ENCODE data around the gene STK38.
A peak's percentile ranks its signal among the peaks of the same experiment; 100 is the strongest.

Gene STK38

DNA sequence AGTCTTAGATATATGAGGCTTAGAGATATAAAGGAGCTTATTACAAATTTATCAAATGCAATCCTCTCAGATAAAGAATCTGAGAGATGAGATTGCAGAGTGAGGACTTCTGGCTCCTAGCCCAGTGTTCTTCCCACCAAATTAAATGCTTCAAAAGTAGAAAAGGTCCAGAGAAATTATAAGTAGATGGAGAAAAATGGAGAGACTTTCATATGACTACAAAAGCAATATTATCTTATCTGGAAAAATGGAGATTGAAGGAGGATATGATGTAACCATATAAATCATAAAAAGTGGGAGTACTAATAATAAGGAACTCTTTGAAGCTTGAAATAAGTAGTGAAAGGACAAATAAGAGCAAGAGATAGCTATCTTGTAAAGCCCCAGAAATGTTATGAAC, 101.7 kb downstream of the STK38 start:
- Histone ChIP-seq H3K27ac (ENCODE audit: low read length) (no peak overlapping the region), H3K4me2 (ENCODE audit: low read length) (no peak overlapping the region)

DNA sequence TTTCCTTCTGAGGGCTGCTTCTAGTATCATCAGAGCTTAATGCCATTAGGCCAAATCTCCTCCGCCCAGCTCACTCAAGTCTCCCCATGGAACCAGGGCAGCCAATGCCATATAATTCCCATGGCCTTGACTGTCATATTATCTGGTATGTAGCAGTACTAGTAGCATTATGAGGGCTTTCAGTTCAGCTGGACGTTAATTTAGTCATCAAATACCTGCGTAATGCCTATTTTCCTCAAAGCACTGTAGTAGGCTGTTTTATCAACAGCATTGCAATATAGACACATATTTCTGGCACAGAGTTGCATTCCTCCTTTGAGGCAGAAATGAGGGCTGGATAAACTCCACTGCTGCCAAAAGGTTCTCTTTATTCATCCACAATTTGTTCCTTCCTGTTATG, 102.8 kb downstream of the STK38 start:
- Histone ChIP-seq H3K79me2 (ENCODE audit: low read length) (peaks cover 72% of the 10 kb centered on the region), H3K27ac (ENCODE audit: low read length) (no peak overlapping the region), H3K27me3 (ENCODE audit: low read depth, low read length) (no peaks in the 10 kb centered on the region), H3K4me3 (ENCODE audit: low read length) (peak overlapping the region; percentile 87), H3K9ac (ENCODE audit: low read length) (peak overlapping the region; percentile 92; the same call in 1 of the 2 replicates), H4K20me1 (ENCODE audit: insufficient read depth, low read length) (peaks cover 1% of the 10 kb centered on the region), H2AFZ (ENCODE audit: low read depth, low read length) (no peak overlapping the region), H3K4me2 (ENCODE audit: low read length) (peak overlapping the region; percentile 86), H3K4me1 (ENCODE audit: low read length) (peaks cover 26% of the 10 kb centered on the region), H3K9me3 (ENCODE audit: insufficient read depth, low read length) (no peaks in the 10 kb centered on the region), H3K36me3 (replicated peaks; ENCODE audit: low read depth, low read length) (peaks cover 10% of the 10 kb centered on the region)
- TF ChIP-seq, protein P1, sequence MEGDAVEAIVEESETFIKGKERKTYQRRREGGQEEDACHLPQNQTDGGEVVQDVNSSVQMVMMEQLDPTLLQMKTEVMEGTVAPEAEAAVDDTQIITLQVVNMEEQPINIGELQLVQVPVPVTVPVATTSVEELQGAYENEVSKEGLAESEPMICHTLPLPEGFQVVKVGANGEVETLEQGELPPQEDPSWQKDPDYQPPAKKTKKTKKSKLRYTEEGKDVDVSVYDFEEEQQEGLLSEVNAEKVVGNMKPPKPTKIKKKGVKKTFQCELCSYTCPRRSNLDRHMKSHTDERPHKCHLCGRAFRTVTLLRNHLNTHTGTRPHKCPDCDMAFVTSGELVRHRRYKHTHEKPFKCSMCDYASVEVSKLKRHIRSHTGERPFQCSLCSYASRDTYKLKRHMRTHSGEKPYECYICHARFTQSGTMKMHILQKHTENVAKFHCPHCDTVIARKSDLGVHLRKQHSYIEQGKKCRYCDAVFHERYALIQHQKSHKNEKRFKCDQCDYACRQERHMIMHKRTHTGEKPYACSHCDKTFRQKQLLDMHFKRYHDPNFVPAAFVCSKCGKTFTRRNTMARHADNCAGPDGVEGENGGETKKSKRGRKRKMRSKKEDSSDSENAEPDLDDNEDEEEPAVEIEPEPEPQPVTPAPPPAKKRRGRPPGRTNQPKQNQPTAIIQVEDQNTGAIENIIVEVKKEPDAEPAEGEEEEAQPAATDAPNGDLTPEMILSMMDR (IDR thresholded peaks at IDR 0.05; ENCODE audit: low read depth, low read length), result no peak
- no peak for TF ChIP-seq EZH2phosphoT487 (IDR thresholded peaks at IDR 0.05; ENCODE audit: low read depth)

More for the DNA sequence above, 101.7 kb downstream of the STK38 start:
- H3K79me2 ChIP-seq (ENCODE audit: low read length), result peaks cover 82% of the 10 kb centered on the region
- no peaks in the 10 kb centered on the region for H3K9me3 ChIP-seq (ENCODE audit: insufficient read depth, low read length)
- H3K9ac ChIP-seq (ENCODE audit: low read length), result no peak overlapping the region
- no peak overlapping the region for H3K4me3 ChIP-seq (ENCODE audit: low read length)
- peaks cover 4% of the 10 kb centered on the region for H4K20me1 ChIP-seq (ENCODE audit: insufficient read depth, low read length)
- H3K36me3 ChIP-seq (replicated peaks; ENCODE audit: low read depth, low read length), result peaks cover 10% of the 10 kb centered on the region
- no peak overlapping the region for H2AFZ ChIP-seq (ENCODE audit: low read depth, low read length)
- no peak for TF ChIP-seq EZH2phosphoT487 (IDR thresholded peaks at IDR 0.05; ENCODE audit: low read depth)
- TF ChIP-seq, protein P1 (IDR thresholded peaks at IDR 0.05; ENCODE audit: low read depth, low read length), result no peak
- peaks cover 25% of the 10 kb centered on the region for H3K4me1 ChIP-seq (ENCODE audit: low read length)
- H3K27me3 ChIP-seq (ENCODE audit: low read depth, low read length), result no peaks in the 10 kb centered on the region

All from OCI-LY3 (cell line).